Mesothelial cell of epicardium (in vitro differentiated cells): ENCODE data around the gene SLC22A8. TPM values are rescaled to one million over a fixed set of nuclear protein-coding genes. Genes with fewer than 3 reads are reported as not detected.

Source experiments
- DNase-seq, 2 experiments: peaks; one replicate each; pipeline ENCODE4 v3.0.0; 2021; ENCODE audit warnings: low spot score in 2 of 2; ENCODE audit not compliant: unreplicated experiment in 2 of 2
- H3K27ac Mint-ChIP-seq: 2 replicates; pipeline ENCODE4 v1.8.0; 2021; ENCODE audit warnings: mixed read lengths
- H3K27me3 Mint-ChIP-seq: 2 replicates; pipeline ENCODE4 v1.8.0; 2021; ENCODE audit warnings: low read depth, mixed read lengths
- H3K36me3 Mint-ChIP-seq: 2 replicates; pipeline ENCODE4 v1.8.0; 2021; ENCODE audit warnings: mixed read lengths
- H3K4me1 Mint-ChIP-seq: 2 replicates; pipeline ENCODE4 v1.8.0; 2021; ENCODE audit warnings: mixed read lengths
- H3K4me3 Mint-ChIP-seq: 2 replicates; pipeline ENCODE4 v1.8.0; 2021; ENCODE audit warnings: mild to moderate bottlenecking, moderate library complexity, mixed read lengths
- H3K9me3 Mint-ChIP-seq: 2 replicates; pipeline ENCODE4 v1.8.0; 2021; ENCODE audit warnings: mixed read lengths
- total RNA-seq: library from RNA; stranded (reverse); gene quantifications from 3 replicates; pipeline ENCODE4 v1.2.1, GENCODE V29; 2021
- TF ChIP-seq, protein P1 (sequence below): fragments of 200-600 bp; sonication (generic); IDR thresholded peaks from one replicate; pipeline ENCODE4 v1.5.0; 2021; ENCODE audit warnings: antibody characterized with exemption; ENCODE audit not compliant: unreplicated experiment

The SLC22A8 gene
- total RNA-seq, 1 donor from 2014 or later: not detected

DNA sequence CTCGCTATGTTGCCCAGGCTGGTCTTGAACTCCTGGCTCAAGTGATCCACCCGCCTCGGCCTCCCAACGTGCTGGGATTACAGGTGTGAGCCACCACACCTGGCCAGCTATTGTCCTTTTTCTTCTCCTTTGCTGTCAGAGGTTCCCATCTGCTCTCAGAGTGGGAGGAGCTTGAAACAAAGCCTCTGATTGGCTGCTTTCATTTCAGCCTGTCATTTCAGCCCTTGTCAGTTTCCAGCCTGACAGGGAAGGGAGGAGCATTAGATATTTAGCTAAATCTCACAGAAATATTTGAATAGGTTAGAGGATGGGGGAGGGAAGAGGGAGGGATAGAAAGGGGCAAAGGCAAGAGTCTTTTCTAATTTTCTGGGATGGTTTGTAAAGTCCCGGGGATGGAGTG, 39.5 kb downstream of the SLC22A8 start:
- Mint-ChIP-seq H3K27me3 (peaks cover 25% of the 10 kb centered on the region), H3K4me1 (peaks cover 5% of the 10 kb centered on the region), H3K27ac (no peak overlapping the region), H3K9me3 (no peaks in the 10 kb centered on the region), H3K36me3 (no peaks in the 10 kb centered on the region), H3K4me3 (no peak overlapping the region)
- no peak for DNase-seq
- TF ChIP-seq, protein P1, sequence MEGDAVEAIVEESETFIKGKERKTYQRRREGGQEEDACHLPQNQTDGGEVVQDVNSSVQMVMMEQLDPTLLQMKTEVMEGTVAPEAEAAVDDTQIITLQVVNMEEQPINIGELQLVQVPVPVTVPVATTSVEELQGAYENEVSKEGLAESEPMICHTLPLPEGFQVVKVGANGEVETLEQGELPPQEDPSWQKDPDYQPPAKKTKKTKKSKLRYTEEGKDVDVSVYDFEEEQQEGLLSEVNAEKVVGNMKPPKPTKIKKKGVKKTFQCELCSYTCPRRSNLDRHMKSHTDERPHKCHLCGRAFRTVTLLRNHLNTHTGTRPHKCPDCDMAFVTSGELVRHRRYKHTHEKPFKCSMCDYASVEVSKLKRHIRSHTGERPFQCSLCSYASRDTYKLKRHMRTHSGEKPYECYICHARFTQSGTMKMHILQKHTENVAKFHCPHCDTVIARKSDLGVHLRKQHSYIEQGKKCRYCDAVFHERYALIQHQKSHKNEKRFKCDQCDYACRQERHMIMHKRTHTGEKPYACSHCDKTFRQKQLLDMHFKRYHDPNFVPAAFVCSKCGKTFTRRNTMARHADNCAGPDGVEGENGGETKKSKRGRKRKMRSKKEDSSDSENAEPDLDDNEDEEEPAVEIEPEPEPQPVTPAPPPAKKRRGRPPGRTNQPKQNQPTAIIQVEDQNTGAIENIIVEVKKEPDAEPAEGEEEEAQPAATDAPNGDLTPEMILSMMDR: no peak

DNA sequence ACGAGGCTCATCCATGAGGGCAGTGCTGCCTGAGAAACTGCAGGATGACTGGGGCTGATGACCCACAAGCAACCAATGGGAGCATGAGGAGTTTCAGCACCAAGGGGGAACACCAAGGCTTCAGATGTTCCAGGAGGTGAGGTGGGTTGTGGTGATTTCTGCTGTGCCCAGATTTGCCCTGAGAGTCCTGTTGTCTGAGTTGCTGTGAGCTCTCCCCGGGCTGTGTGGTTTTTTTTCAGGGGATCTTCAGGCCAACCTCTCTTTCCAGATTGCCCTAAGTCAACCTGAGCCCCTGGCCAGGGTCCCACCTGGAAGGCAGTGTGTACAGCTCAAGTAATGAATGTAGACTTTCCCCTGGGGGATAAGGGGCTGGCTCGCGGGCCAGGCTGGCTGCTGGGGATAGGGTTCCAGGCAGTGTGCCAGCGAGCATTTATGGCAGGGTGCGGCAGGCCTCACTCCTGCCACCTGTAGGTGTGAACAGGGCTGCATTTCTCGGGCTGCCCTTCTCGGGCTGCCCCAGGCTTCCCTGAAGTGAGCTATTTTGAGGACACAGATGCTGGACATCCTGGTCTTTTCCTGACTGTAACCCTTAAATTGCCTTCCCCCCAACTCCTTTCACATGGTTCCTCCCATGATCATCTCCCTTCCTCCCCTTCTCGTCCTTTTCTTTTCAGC, 40.7 kb downstream of the SLC22A8 start:
- DNase-seq: peak; percentile 42 to 54
- Mint-ChIP-seq H3K9me3 (no peaks in the 10 kb centered on the region), H3K36me3 (no peaks in the 10 kb centered on the region), H3K4me1 (peaks cover 5% of the 10 kb centered on the region), H3K4me3 (no peak overlapping the region), H3K27me3 (peaks cover 27% of the 10 kb centered on the region), H3K27ac (no peak overlapping the region)
- TF ChIP-seq, protein P1: no peak

DNA sequence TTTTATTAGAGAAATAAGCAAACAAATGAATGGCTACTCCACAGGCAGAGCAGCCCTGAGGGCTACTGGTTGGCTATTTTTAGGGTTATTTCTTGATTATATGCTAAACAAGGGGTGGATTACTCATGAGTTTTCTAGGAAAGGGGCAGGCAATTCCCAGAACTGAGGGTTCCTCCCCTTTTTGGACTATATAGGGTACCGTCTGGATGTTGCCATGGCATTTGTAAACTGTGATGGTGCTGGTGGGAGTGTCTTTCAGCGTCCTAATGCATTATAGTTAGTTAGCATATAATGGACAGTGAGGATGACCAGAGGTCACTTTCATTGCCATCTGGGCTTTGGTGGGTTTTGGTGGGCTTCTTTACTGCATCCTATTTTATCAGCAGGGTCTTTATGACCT, 50.1 kb downstream of the SLC22A8 start:
- H3K27me3 Mint-ChIP-seq: peaks cover 11% of the 10 kb centered on the region
- no peak for DNase-seq
- H3K4me3 Mint-ChIP-seq: no peak overlapping the region
- no peak overlapping the region for H3K27ac Mint-ChIP-seq
- TF ChIP-seq, protein P1: no peak
- peaks cover 2% of the 10 kb centered on the region for H3K36me3 Mint-ChIP-seq
- peaks cover 14% of the 10 kb centered on the region for H3K9me3 Mint-ChIP-seq
- peaks cover 8% of the 10 kb centered on the region for H3K4me1 Mint-ChIP-seq

DNA sequence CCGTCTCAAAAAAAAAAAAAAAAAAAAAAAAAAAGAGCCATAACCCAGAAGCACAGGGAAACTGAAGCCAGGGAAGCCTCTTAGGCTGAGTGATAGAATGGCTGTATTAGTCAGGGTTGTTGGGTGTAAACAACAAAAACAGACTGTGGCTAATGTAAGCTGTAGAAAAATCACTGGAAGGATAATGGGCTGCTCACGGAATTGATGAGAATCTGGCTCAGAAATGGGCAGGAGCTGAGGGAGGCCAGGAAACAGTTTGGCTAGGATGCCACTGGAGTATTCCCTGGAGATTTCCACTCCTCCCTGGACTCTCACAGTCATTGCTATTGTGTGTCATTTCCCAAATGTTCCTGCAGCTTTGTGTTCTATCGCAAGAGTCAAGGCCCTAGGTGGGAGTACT, 53.2 kb downstream of the SLC22A8 start:
- H3K27me3 Mint-ChIP-seq: peaks cover 2% of the 10 kb centered on the region
- H3K27ac Mint-ChIP-seq: no peak overlapping the region
- peaks cover 22% of the 10 kb centered on the region for H3K4me1 Mint-ChIP-seq
- TF ChIP-seq, protein P1: no peak
- no peaks in the 10 kb centered on the region for H3K36me3 Mint-ChIP-seq
- peaks cover 10% of the 10 kb centered on the region for H3K9me3 Mint-ChIP-seq
- no peak for DNase-seq
- H3K4me3 Mint-ChIP-seq: no peak overlapping the region

DNA sequence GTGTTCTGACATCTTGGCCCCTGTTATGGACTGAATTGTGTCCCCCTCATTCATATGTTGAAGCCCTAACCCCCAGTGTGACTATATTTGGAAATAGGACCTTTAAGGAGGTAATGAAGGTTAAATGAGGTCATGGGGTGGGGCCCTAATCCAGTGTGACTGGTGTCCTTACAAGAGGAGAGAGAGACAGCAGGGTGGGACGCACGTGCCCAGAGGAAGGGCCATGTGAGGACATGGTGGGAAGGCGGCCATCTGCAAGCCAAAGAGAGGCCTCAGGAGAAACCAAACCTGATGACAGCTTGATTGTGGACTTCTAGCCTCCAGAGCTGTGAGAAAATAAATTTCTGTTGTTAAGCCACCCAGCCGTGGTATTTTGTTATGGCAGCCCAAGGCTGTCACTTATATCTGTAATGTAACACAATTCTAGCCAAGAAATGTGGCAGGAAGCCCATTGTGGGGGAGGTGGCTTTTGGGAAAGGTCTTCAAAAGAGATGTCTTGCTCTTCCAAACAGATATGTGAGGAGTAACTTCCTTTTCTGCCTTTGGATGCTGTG, 54.5 kb downstream of the SLC22A8 start:
- TF ChIP-seq, protein P1: no peak

More for the DNA sequence above, 54.5 kb downstream of the SLC22A8 start:
- Mint-ChIP-seq H3K4me1 (peaks cover 22% of the 10 kb centered on the region), H3K27ac (no peak overlapping the region), H3K9me3 (no peaks in the 10 kb centered on the region), H3K36me3 (no peaks in the 10 kb centered on the region), H3K4me3 (no peak overlapping the region), H3K27me3 (no peaks in the 10 kb centered on the region)
- DNase-seq: no peak
